IgD-negative memory B cell (primary cell): ENCODE data around the gene TRERF1. TPM values are rescaled to one million over a fixed set of nuclear protein-coding genes. Genes with fewer than 3 reads are reported as not detected.
A peak's percentile ranks its signal among the peaks of the same experiment; 100 is the strongest.

ENCODE experiments used
- H3K27ac Mint-ChIP-seq, 3 donors: one replicate each; pipeline ENCODE4 v1.8.0; 2020 to 2022; ENCODE audit warnings: mild to moderate bottlenecking in 3 of 3, mixed read lengths in 3 of 3, moderate library complexity in 1 of 3
- H3K27me3 Mint-ChIP-seq: one replicate; pipeline ENCODE4 v1.8.0; 2021; ENCODE audit warnings: mixed read lengths
- H3K36me3 Mint-ChIP-seq: one replicate; pipeline ENCODE4 v1.8.0; 2020; ENCODE audit warnings: mild to moderate bottlenecking, mixed read lengths
- H3K4me1 Mint-ChIP-seq, 3 donors: one replicate each; pipeline ENCODE4 v1.8.0; 2020 to 2022; ENCODE audit warnings: mixed read lengths in 3 of 3, mild to moderate bottlenecking in 1 of 3
- H3K4me3 Mint-ChIP-seq, 4 donors: one replicate each; pipeline ENCODE4 v1.8.0; 2020 to 2022; ENCODE audit warnings: mild to moderate bottlenecking in 4 of 4, mixed read lengths in 4 of 4, moderate library complexity in 3 of 4
- H3K9me3 Mint-ChIP-seq, 3 donors: one replicate each; pipeline ENCODE4 v1.8.0; 2020 to 2021; ENCODE audit warnings: mixed read lengths in 3 of 3, mild to moderate bottlenecking in 1 of 3
- polyA plus RNA-seq: library from polyadenylated mRNA; unstranded; fragments of 300-500 nt; fragmentation: Illumina TruSeq; gene quantifications from one replicate; pipeline ENCODE4 v1.2.3, GENCODE V29; 2021

The TRERF1 gene
- polyA plus RNA-seq, 1 donor from 2014 or later, result 1.6 TPM

DNA sequence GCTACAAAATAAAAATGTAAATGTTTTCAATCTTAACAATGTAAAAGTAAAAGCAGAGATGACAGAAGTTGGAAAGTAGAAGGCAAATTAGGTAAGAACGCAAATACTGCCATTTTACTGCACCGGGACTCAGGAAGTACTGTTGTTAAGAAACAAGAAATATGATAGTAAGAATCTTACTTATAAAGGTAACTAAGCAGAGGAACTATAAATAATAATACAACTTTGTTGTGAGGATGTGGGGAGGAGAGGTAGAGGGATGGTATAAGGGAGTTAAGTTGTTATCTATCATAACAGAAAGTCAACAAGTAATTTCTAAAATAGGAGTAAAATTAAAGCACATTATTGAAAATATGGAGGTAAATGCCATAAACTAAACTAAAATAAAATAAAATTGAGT lies 129.8 kb downstream of the TRERF1 start:
- Mint-ChIP-seq H3K9me3 (no peaks in the 10 kb centered on the region), H3K36me3 (peaks cover 4% of the 10 kb centered on the region), H3K4me1 (peaks cover under 1 to 18% (median 11%) of the 10 kb centered on the region in 3 donors), H3K27me3 (no peaks in the 10 kb centered on the region), H3K4me3 (no peak overlapping the region), H3K27ac (no peak overlapping the region)

DNA sequence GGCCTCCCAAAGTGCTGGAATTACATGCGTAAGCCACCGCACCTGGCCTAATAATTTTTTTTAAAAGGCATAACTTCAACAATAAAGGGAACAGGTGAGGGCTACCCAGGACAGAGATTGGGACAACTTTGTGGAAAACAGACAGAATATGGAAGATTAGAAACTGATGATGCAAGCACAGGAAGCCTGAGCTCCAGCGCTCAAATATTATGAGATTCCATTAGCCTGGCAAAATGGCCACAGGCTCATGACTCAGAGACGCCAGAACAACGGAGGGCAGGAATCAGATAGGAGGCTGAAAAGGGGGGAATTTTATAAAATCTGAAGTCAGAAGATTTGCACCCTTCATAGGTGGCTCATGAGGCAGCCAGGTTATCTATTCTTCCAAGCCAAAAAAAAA lies 131.0 kb downstream of the TRERF1 start:
- H3K27me3 Mint-ChIP-seq, result no peaks in the 10 kb centered on the region
- H3K4me1 Mint-ChIP-seq, result peaks cover 7 to 25% (median 12%) of the 10 kb centered on the region in 3 donors
- H3K27ac Mint-ChIP-seq, result no peak overlapping the region
- H3K36me3 Mint-ChIP-seq, result peaks cover 4% of the 10 kb centered on the region
- H3K9me3 Mint-ChIP-seq, result no peaks in the 10 kb centered on the region
- H3K4me3 Mint-ChIP-seq, result no peak overlapping the region

DNA sequence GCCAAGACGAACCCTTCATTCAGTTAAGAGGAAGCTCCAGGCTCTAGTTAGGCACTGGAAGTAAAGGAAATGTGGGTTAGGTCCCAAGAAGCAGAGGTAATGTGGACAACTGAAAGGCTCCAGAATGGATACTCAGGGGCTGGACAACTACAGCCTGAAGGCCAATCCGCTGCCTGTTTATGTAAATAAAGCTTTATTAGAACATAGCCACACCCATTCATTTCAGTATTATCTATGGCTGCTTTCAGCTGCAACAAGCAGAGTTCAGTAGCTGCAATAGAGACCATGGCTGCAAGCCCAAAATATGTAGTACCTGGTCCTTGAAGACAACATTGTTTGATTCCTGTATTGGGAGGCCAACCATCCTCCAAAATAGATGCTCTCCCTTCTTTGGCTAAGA lies 133.2 kb downstream of the TRERF1 start:
- Mint-ChIP-seq H3K4me1 (peaks cover 7 to 28% (median 12%) of the 10 kb centered on the region in 3 donors), H3K9me3 (no peaks in the 10 kb centered on the region), H3K4me3 (peak overlapping the region in 1 of 4 donors; percentile 19), H3K36me3 (peaks cover 2% of the 10 kb centered on the region), H3K27ac (peak overlapping the region in 1 of 3 donors; percentile 14), H3K27me3 (no peaks in the 10 kb centered on the region)

DNA sequence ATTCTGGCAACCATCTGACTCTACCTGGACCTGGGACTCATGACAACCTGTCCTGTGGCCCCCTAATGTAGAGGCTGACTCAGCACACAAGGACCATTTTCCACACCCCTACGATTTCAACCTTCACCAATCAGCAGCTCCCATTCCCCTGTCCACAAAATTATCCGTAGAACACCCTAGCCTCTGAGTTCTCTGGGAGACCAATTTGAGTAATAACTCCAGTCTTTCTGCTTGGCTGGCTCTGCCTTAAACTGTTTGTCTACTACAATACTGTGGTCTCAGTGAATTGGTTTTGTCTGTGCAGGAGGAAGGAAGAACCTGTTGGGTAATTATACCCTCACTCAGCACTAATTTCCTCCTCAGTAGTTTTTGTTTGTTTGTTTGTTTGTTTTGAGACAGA lies 134.7 kb downstream of the TRERF1 start:
- no peaks in the 10 kb centered on the region for H3K27me3 Mint-ChIP-seq
- H3K27ac Mint-ChIP-seq, result peak overlapping the region; percentile 28 to 96 (median 37)
- H3K36me3 Mint-ChIP-seq, result peaks cover 2% of the 10 kb centered on the region
- H3K4me3 Mint-ChIP-seq, result peak overlapping the region; percentile 1 to 86 (median 36)
- peaks cover 7 to 31% (median 11%) of the 10 kb centered on the region in 3 donors for H3K4me1 Mint-ChIP-seq
- no peaks in the 10 kb centered on the region for H3K9me3 Mint-ChIP-seq

DNA sequence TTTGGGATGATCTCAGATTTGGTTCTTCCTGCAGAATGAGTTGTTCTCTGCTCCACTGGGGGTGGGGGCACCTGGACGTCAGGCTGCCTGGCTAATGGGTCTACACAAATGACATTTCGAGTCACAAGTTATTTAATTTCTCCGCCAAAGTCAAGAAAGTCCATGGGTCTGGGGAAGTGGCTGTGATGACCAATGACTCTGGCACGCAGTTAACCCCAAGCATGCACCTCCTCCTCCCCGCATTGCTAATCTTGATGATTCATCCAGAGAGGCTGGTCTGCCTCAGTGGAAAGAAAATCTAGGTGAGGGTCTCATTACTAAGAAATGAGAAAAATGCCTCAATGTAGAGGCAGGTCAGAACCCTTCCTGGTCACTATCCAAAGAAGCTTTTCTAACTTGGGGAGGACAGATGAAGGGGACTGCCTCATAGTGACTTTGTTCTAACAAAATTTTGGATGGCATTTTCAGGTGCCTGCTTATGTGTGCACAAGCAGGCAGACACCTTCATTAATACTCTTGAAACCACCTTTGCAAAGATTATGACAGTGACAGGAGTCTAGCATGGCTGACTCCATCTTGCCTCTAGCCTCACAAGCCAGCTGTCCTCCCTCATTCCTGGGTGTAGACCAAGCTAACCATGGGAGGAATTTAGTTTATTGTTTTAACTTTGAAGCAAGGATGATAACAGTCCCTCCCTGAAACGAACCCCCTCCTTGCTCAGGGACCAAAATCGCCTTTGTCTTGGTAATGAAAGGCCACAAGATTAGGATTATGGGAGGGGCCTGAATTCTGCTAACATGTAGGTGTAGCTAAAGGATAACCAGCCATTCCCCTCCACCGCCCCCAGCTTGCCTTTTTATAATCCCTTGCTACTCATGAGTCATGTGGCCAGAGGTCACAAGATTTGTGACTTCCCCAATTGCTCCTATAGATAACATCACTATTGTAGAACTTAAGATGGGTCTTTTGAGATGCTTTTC lies 135.4 kb downstream of the TRERF1 start:
- Mint-ChIP-seq H3K4me1 (peaks cover 7 to 31% (median 8%) of the 10 kb centered on the region in 3 donors), H3K9me3 (no peaks in the 10 kb centered on the region), H3K27me3 (no peaks in the 10 kb centered on the region), H3K27ac (peak overlapping the region; percentile 28 to 96 (median 37)), H3K4me3 (peak overlapping the region; percentile 1 to 86 (median 36)), H3K36me3 (peaks cover 2% of the 10 kb centered on the region)

DNA sequence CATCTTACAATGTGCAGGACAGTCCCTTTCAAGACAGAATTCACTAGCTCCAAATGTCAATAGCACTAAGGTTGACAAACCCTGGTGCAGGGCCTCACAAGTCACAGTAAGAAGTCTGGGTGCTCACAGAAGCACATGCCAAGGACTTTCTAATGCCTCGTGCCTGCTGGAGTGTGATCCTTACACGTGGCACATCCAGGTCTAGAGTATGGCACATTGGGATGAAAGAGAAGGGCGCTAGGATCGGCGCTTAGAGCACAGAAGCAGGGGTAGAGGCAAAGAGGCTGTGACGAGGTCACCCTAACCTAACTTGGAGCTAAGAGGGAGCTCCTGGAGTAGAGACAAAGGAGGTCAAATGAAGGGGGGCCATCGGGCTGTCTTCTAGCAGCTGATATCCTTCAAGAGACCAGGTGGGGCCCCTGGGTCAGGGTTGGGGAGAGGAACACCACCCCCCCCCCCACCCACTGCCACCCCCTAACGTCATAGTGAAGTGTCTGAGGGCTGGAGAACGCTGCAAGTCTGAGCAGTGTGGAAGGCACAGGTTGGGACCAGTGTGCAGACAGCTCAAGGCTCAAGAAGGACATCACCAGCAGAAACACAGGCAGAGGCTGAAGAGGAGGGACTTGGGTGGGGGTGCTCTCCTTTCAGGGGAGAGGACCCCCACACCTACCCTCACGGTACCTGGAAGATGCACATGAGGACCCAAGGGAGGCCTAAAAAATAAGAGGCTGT lies 136.3 kb downstream of the TRERF1 start:
- Mint-ChIP-seq H3K27me3 (no peaks in the 10 kb centered on the region), H3K4me3 (peak overlapping the region in 1 of 4 donors; percentile 49), H3K36me3 (no peaks in the 10 kb centered on the region), H3K9me3 (no peaks in the 10 kb centered on the region), H3K4me1 (peaks cover 7 to 29% (median 8%) of the 10 kb centered on the region in 3 donors), H3K27ac (peak overlapping the region in 1 of 3 donors; percentile 88)

DNA sequence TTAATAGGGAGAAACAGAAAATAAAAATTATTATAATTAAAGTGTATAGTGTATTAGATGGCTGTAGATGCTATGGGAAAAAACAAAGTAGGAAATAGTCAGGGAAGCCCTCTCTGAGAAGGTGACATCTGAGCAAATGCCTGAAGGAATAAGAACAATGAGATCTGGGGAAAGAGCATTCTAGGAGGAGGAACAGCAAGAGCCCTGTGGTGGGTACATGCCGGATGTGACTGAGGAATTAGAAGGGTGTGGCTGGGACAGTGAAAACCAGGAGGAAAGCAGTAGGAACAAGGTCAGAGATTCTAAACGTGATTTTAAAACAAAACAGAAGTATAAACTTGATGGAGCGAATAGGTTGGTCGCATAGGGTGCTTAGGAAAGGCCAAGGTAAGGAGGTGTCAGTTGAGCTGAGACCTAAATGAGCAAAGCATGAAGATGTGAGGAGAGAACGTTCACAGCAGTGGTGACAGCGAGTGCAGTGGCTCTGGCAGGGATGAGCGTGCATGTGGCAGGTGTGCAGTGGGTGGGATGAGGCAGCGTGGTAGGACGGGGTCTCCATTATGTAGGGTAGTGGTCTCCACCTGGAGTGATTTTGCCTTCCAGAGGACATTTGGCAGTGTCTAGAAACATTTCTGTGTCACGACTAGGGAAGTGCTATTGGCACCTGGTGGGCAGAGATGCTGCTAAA lies 137.0 kb downstream of the TRERF1 start:
- no peaks in the 10 kb centered on the region for H3K27me3 Mint-ChIP-seq
- H3K4me1 Mint-ChIP-seq, result peaks cover 7 to 29% (median 10%) of the 10 kb centered on the region in 3 donors

DNA sequence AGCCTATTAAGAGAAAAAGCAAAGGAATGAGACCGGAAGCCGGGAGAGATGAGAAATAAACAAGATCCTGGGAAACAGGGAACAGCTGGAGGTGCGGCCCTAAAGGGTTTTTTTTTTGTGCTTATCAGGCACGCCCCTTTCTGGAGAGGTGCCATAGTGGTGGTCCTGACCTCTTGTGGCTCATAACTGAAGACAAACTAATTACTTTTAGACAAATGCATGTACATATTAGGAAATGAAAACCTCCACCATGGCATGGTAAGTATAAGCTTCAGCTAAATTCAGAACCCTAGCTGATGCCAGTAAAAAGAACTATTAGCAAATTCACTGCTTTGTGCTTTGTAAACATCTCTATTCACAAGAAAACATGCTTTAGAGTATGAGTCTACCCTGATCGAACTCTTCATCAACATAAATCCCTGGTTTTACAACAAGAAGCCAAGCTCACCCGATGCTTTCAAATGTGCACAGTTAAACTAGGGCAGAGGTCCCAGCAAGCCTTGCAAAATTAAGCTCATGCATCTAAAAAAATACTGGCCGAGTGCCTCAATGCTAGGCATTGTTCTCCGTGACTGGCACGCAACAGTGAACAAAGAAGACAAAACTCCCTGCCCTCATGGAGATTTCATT lies 137.7 kb downstream of the TRERF1 start:
- Mint-ChIP-seq H3K36me3 (no peaks in the 10 kb centered on the region), H3K27me3 (no peaks in the 10 kb centered on the region), H3K4me1 (peaks cover 7 to 27% (median 10%) of the 10 kb centered on the region in 3 donors), H3K9me3 (no peaks in the 10 kb centered on the region), H3K27ac (no peak overlapping the region), H3K4me3 (no peak overlapping the region)

More for the DNA sequence above, 137.0 kb downstream of the TRERF1 start:
- Mint-ChIP-seq H3K36me3 (no peaks in the 10 kb centered on the region), H3K27ac (peak overlapping the region in 1 of 3 donors; percentile 88), H3K9me3 (no peaks in the 10 kb centered on the region), H3K4me3 (peak overlapping the region in 1 of 4 donors; percentile 51)

DNA sequence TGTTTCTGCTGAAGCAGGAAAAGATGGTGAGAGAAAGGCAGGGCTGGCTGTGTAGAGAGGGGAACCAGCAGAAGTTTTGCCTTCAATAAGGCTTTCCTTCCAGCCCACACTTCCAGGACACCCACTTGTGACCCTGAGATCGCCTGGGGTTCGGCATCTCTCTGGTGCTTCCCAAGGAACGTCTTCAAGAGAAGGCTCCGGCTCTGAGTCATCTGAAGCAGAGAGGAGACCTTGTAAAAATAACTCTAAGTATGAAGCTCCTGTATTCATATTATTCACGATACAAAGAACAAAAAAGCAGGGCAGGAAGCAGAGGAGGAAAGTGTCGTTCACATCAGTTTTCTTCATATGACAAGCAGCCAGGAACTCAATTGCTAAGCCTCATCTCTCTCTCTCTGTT lies 138.7 kb downstream of the TRERF1 start:
- Mint-ChIP-seq H3K4me3 (no peak overlapping the region), H3K36me3 (no peaks in the 10 kb centered on the region), H3K9me3 (no peaks in the 10 kb centered on the region), H3K27me3 (no peaks in the 10 kb centered on the region), H3K4me1 (peaks cover 7 to 26% (median 10%) of the 10 kb centered on the region in 3 donors), H3K27ac (no peak overlapping the region)

DNA sequence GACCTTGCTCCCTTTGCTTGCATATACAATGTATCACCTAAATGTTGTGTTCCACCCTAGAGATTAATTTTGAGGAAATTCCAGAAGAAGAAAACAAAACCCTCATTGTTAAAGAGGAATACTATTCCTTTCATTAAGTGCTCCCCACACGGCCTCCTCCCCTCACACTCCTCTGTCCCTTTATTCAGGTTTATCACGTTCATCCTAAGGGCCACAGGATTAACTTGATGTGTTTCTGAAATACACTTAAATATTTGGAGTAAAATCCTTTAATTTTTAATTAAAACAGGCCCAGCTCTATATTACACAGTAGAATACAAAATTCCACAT lies 144.6 kb downstream of the TRERF1 start:
- Mint-ChIP-seq H3K4me1 (peaks cover 0 to 7% (median 2%) of the 10 kb centered on the region in 3 donors), H3K9me3 (no peaks in the 10 kb centered on the region), H3K27ac (no peak overlapping the region), H3K27me3 (no peaks in the 10 kb centered on the region), H3K4me3 (no peak overlapping the region), H3K36me3 (no peaks in the 10 kb centered on the region)

DNA sequence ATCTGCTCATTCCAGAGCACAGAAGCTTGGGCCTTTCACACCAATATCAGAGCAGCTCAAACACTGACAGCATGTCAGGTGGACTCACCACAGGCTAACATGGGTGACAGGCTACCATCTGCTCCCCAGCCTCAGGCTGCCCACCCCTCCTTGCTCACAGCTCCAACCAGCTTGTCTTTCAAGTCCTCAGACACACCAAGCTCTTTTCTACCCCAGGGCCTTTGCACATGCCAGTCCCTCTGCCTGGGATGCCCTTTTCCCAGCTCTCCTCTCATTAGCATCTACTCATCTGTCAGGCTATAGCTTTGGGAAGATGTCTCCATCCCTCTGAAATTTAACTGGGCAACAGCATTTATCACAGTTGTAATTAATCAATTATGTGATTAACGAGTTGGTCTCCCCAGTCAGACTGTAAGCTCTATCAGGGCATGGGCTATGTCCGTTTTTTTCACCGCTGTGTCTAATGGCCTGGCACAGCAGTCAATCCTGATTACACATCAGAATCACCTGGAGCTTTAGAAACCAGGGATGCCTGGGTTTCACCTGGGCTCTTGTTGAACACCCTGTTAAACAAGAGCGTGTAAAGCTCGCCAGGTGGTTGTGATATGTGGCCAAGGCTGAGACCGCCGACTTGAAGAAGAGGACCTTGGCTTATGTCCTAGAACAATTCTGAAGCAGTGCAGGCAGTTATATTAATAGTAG lies 145.1 kb downstream of the TRERF1 start:
- Mint-ChIP-seq H3K4me3 (no peak overlapping the region), H3K9me3 (no peaks in the 10 kb centered on the region), H3K27me3 (no peaks in the 10 kb centered on the region), H3K36me3 (no peaks in the 10 kb centered on the region), H3K27ac (no peak overlapping the region), H3K4me1 (peaks cover 0 to 7% (median 3%) of the 10 kb centered on the region in 3 donors)

DNA sequence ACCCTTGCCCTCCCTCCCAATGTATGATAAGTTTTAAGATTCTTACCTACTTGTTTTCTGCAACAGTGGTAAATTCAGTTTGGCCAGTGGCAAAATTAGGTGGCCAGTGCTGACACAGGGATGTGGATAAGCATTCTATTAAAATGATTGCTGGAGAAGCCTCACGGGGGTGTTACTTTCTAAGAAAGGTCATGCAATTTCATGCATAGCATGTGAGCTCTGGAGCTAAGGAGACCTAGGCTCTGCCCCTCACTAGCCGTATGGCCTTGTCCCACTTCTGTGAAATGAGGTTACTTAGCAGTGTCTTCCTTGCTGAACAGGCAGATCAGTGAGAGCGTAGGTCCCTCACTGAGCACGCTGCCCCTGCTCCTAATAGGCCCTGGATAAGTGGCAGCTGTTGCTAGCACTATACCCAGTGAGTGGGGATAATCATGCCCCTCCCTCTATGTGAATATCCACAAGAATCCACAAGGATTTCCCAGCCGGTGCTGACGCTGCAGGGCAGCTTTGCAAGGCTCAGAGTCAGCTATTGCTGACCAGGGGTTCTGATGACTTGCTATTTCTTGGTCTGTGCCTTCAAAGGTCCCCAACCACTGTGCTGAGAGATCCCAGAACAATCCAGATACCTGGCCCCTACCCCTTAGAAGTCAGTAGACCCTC lies 147.5 kb downstream of the TRERF1 start:
- Mint-ChIP-seq H3K4me1 (peaks cover 0 to 5% (median 3%) of the 10 kb centered on the region in 3 donors), H3K9me3 (no peaks in the 10 kb centered on the region), H3K27ac (peak overlapping the region in 1 of 3 donors; percentile 50), H3K36me3 (no peaks in the 10 kb centered on the region), H3K4me3 (no peak overlapping the region), H3K27me3 (no peaks in the 10 kb centered on the region)

DNA sequence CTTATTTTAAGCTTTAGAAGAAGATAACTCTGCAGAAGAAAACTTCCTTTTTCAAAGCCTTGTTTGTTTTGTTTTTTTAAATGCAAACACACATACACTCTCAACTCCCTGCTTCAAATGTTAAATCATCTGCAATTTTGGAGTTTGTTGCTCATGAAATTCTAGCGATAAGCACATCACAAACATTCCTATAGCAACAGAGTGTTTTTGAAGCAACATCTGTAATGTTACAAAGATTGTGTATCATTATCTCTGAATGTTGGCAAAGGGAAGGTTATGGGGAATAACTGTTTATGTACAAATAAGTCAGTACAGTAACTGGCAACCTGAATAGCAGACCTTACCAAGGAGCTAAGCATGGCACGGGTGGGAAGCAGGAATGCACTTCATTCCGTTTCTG lies 149.3 kb downstream of the TRERF1 start:
- H3K4me3 Mint-ChIP-seq, result no peak overlapping the region
- H3K4me1 Mint-ChIP-seq, result peaks cover 0 to 5% (median 1%) of the 10 kb centered on the region in 3 donors
- H3K9me3 Mint-ChIP-seq, result no peaks in the 10 kb centered on the region
- peaks cover 2% of the 10 kb centered on the region for H3K36me3 Mint-ChIP-seq
- H3K27me3 Mint-ChIP-seq, result no peaks in the 10 kb centered on the region
- H3K27ac Mint-ChIP-seq, result no peak overlapping the region
